Measurements from ENCODE around the gene TMEM198. TPM values are rescaled to one million over a fixed set of nuclear protein-coding genes. Genes with fewer than 3 reads are reported as not detected.

Gene TMEM198
- total and polyA plus RNA-seq, 9 of the 15 experiments (the other 6 are each of a cell fraction or from before 2014, with no cell fraction given), result 0.03 to 3.8 (median 1.0) TPM

DNA sequence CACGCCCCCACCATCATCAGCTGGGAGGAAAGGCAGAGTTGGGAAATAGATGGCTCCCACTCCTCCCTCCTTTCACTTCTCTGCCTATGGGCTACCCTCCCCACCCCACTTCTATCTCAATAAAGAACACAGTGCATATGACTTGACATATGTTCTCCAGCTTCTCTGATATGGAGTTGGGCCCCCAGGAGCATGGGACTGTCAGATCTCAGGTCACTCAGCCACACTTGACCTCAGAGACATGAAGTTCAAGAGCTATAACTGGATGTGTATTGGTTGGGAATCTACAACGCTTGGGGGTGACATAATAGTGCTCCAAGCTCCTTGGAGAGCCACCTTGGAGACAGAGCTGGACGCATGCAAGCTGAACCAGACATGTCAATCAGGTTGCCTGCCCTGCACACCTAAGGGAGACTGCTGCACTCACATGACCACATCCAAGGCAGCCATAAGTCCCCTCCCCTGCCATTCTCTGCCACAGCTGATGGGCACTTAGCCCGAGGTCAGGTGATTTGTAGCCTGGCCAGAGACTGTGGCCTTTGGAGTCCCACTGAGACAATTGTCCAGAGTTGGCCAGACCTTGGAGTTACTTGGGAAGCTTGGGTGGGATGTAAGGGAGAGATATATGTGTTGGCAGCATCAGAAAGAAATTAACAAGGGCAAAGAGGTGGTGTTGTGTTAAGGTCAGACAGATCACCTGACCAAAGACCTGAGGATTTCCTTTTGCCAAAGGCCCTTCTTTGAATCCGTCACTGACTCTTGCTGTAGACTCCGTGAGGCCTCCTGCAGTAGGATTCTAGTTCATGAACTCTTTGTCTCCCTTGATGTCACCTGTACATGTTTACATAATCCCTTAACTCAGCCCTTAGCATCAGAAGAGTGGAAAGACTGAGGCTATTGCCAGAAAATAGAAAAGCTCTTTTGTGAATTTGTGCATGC is 32.0 kb downstream of the TMEM198 start:
- ATAC-seq, result no peak
- peak; percentile 35 for FAIRE-seq
- Histone ChIP-seq H3K9me3 (replicated peaks; ENCODE audit: control insufficient read depth, insufficient read depth, low read depth, low read length) (no peaks in the 10 kb centered on the region), H3K27me3 (ENCODE audit: control insufficient read depth in 2 of 2, insufficient read depth in 2 of 2, low read length in 2 of 2) (no peaks in the 10 kb centered on the region), H2AFZ (ENCODE audit: low read depth, low read length) (peak overlapping the region; percentile 84; the same call in 1 of the 2 replicates), H3K9me1 (ENCODE audit: control insufficient read depth, insufficient read depth, low read length) (no peaks in the 10 kb centered on the region), H3K4me3 (no peak overlapping the region), H3K9ac (ENCODE audit: insufficient read depth in 1 of 2, low read depth in 2 of 2, low read length in 2 of 2) (no peak overlapping the region; a peak in 1 of 4 replicates), H3K27ac (ENCODE audit: extremely low read depth, low read depth, low read length) (no peak overlapping the region; the same call in 2 of the 3 replicates), H3K36me3 (ENCODE audit: control insufficient read depth, insufficient read depth, low read length) (no peaks in the 10 kb centered on the region), H3K79me2 (ENCODE audit: control insufficient read depth, insufficient read depth, low read length) (peaks cover 1% of the 10 kb centered on the region; the same call in 2 of the 3 replicates), H4K20me1 (replicated peaks; ENCODE audit: control insufficient read depth, insufficient read depth, low read length) (no peaks in the 10 kb centered on the region), H3K4me1 (replicated peaks in 1 of 2; ENCODE audit: control insufficient read depth in 2 of 2, insufficient read depth in 2 of 2, low read length in 2 of 2) (peaks cover 40 to 48% of the 10 kb centered on the region in 2 experiments; a peak in 4 of 5 replicates), H3K4me2 (ENCODE audit: insufficient read depth, low read length) (peak overlapping the region; percentile 35; the same call in 1 of the 2 replicates)
- in situ Hi-C loops (cut with MboI) (no loop called here), intact Hi-C loops (cut with micrococcal nuclease) (no loop called here)
- peak; percentile 28 to 64 (median 34) for DNase-seq (ENCODE audit: extremely low read depth in 1 of 4, low spot score in 3 of 4)
- WGBS (ENCODE audit: insufficient coverage, low coverage, missing lambda C conversion rate), result 39% methylated on average over 5 of the region's 6 CpGs
- no TSS peak for BruUV-seq (replicated peaks)
- ChIA-PET POLR2A (interaction anchor here (1.1 to 1.2 kb wide), 2 partner anchors 18 to 21 kb away, joined by 8 read pairs; partner anchors contain the start of gene STK11IP), CTCF (ENCODE audit: low intra/inter-chr PET ratio) (no interaction called here)
- no peak for TF ChIP-seq ZNF239 (CRISPR knock-in tag; IDR thresholded peaks at IDR 0.05)
- TF ChIP-seq NR2C1 (IDR thresholded peaks at IDR 0.05), result no peak
- 0 out of 2 replicates have a peak, but pooled peaks have one; percentile 31 for TF ChIP-seq NR2C1 (tag; IDR thresholded peaks at IDR 0.05)
- no peak for TF ChIP-seq ZNF445 (CRISPR knock-in tag; IDR thresholded peaks at IDR 0.05; ENCODE audit: low read depth)
- TF ChIP-seq CBFA2T3 (IDR thresholded peaks at IDR 0.05), result peak; percentile 64
- TF ChIP-seq ZNF780A (CRISPR knock-in tag; IDR thresholded peaks at IDR 0.05), result no peak
- TF ChIP-seq, protein P1, sequence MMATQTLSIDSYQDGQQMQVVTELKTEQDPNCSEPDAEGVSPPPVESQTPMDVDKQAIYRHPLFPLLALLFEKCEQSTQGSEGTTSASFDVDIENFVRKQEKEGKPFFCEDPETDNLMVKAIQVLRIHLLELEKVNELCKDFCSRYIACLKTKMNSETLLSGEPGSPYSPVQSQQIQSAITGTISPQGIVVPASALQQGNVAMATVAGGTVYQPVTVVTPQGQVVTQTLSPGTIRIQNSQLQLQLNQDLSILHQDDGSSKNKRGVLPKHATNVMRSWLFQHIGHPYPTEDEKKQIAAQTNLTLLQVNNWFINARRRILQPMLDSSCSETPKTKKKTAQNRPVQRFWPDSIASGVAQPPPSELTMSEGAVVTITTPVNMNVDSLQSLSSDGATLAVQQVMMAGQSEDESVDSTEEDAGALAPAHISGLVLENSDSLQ (IDR thresholded peaks at IDR 0.05), result 0 out of 2 replicates have a peak, but pooled peaks have one; percentile 38
- TF ChIP-seq CBFA2T2 (conservative IDR thresholded peaks at IDR 0.05), result peak; percentile 48
- TF ChIP-seq TAF1 (IDR thresholded peaks at IDR 0.05; ENCODE audit: control insufficient read depth, extremely low read depth, insufficient read depth, low read length, severe bottlenecking), result no peak

Data from K562 (cell line).